T-helper 2 cell treated with Interferon-gamma antibody and Interleukin-4, amounts not matched to agents 100 ng/mL and 5 ng/mL, for 36 hours (primary cell): ENCODE measurements around the gene ARL16. TPM values are rescaled to one million over a fixed set of nuclear protein-coding genes. Genes with fewer than 3 reads are reported as not detected.

Experiments used
- intact Hi-C: fragments of 100-400 bp; cut with micrococcal nuclease; formaldehyde crosslinking; loops from one replicate; pipeline ENCODE4 v1.15.1; 2023
- total RNA-seq: library from RNA; stranded (reverse); gene quantifications from 2 replicates; pipeline ENCODE4 v1.2.3, GENCODE V29; 2022

Gene ARL16
- total RNA-seq, 1 donor from 2014 or later, result 28.9 TPM

DNA sequence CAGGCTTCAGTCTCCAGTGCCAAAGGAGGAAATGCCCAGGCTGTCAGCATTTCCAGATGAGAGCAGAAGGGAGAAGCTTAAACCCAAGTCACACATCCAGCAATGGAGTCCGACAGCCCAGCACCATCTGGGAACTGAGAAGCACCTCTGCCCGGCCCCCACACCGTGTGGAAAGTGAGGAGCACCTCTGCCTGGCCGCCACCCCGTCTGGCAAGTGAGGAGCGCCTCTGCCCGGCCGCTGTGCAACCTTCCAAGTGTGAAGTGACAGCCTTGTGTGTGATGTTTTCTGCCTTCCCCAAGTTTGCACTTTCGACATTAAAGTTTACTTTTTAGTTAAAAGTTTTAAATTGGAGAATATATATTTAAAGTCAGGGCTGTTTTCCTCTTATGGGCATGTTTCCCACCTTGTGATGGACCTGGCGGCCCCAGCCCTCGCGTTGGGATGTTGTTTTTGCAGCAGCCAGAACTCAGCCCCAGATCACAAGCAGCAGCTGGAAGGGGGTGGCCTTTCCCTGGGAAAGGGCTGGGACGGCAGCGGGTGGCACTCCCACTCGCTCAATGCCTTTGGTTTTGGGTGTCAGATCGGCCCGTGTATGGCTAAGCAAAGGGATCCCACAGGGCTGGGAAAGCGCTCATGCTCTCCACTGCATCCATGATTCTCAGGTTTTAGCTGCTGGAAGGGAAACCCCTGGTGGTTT lies 9.9 kb downstream of the ARL16 start:
- intact Hi-C loops, result no loop called here

DNA sequence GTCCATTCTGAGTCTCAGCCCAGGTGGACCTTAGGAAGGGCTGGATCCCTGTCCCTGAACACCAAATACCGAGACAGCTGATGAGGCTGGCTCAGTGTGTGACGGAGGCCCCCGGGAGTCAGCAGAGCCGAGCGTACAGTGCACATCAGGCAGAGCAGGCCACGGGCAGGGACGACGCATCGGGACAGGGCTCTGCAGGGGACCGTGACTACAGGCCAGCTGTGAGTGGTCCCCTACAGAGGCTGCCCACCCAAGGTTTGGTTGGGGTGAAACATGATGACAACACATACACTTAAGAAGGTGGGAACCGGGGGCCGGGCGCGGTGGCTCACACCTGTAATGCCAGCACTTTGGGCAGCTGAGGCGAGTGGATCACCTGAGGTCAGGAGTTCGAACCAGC lies 10.6 kb downstream of the ARL16 start:
- intact Hi-C loops, result no loop called here

DNA sequence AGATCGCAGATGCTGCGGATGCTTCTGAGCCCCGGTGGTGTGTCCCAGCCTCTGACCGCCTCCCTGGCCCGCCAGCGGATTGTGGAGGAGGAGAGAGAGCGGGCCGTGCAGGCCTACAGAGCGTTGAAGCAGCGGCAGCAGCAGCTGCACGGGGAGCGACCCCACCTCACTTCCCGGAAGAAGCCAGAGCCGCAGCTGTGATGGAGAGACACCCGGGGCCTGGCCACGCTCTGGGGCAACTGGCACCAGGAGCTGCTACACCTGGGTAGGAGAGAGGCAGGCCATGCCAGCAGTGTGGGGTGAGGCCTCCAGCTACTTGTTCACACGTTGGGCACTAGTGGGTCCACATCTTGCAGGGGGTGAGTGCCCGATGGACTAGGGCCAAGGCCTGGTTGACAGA lies 11.1 kb downstream of the ARL16 start:
- intact Hi-C loops, result no loop called here

DNA sequence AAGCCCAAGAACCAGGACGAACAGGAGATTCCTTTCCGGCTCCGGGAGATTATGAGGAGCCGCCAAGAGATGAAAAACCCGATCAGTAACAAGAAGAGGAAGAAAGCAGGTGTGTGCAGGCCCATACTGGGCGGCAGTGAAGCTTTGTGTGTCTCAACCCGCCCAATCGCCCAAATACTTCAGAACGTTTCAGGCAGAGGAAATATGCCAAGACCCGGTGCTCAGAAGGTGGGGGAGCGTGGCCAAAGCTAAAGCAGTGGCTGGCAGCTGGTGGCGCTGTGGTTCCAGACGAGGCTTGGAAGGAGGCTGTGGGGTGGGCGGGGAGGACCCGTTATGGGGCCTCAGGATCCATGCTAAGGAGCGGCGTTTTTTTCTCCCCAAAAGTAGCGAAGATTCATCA lies 15.8 kb downstream of the ARL16 start:
- intact Hi-C loops, result loop anchor here (2.0 kb wide), 2 partner anchors 15 to 31 kb away; partner anchors contain the start of genes ARL16, NPLOC4 and TSPAN10

DNA sequence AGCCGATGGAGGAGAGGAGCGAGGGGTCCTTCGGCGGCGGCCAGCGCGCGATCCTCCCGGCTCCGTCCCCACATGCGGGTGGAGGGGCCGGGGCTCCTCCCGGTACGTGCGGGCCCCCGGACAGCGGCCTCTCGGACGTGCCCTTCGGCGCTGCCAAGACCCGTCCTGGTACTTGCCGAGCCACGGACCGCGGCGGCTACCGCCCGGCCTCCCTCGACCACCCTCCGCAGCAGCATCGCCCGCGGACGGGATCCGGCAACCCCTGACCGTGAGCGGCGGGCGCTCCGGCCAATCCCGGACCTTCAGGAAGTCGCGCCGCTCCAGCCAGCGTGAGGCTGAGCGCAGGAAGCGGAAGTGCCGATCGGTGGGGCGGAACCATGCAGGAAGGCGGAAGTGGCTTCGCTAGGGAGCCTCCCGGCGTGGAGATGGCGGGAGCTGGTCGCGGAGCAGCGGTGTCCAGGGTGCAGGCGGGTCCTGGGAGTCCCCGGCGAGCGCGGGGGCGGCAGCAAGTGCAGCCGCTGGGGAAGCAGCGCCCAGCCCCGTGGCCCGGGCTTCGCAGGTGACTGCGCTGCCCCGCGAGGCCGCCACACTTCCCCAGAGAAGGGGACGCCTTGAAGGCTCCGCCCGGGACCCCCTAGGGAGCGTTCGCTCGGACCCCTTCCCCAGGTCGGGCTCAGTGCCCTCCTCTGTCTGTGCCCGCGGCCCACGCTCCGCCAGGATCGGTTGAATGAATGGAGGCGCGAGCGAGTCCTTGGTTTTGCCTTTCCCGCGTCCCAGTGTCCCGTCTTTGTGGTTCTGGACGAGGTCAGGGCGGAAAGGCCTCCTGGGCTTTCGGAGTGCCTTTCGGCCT lies 17.0 kb downstream of the ARL16 start, which contains the start of the genes CCDC137 and OXLD1:
TSS of gene CCDC137 (plus strand) at position 396 of the 850 bp plus-strand sequence. CDS start at position 426, 30 bp downstream.
TSS of gene OXLD1 (minus strand) at position 264 of the 850 bp plus-strand sequence. CDS start at position 236, 28 bp downstream.
- intact Hi-C loops, result loop anchor here (2.0 kb wide), 2 partner anchors 16 to 30 kb away; partner anchors contain the start of genes ARL16, NPLOC4 and TSPAN10

DNA sequence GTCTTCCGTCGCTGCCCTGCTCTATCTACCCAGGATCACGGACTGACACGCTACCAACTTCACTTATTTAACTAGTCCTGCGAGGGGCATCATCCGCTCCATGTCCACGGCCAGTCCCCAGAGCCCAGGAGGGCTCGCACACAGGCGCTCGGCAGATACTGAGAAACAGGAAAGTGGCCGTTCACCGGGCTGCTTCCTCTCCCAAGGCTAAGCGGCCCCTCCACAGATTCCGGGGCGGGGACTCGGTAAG lies 17.6 kb downstream of the ARL16 start:
- intact Hi-C loops, result loop anchor here (2.0 kb wide), 2 partner anchors 17 to 29 kb away; partner anchors contain the start of genes ARL16, NPLOC4 and TSPAN10

DNA sequence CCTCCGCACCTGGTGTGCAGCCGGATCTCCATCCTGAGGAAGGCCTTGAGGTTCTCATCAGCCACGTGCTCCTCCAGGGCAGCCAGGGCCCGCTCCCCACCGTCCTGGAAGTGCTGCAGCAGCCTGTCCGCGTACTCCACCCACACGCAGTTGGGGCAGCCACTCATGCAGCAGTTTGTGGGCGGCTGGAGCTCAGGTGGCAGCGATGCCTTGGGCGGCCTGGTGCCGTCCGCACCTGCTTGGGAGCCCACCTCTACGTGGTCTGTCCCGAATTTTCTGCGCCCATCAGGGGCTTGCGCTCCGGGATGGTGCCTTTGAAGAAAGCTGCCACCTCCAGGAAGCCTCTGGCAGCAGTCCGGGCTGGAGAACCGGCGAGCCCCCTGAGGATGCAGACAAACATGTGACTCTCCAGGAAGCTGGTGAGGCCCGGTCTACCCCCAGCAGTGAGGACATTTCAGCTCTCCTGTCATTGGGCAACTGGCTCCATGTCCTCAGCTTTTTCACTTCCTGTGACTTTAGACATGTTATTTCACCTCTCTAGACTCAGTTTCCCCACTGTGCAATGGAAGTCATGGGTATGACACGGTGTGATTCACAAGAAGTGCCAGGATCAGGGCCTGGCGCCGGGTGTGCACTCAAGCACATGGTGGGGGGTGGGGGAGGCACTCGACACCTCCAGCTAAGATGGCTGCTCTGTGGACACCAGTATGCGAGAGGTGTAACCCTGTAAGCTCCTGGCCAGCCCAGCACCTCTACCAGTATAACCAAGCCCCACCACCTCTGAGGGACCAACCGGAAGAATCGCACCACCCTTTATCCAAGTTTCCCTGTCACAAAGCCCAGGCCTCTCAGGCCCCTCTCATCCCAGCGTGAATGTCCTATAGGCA lies 18.1 kb downstream of the ARL16 start:
- intact Hi-C loops, result loop anchor here (2.0 kb wide), 2 partner anchors 17 to 29 kb away; partner anchors contain the start of genes ARL16, NPLOC4 and TSPAN10

DNA sequence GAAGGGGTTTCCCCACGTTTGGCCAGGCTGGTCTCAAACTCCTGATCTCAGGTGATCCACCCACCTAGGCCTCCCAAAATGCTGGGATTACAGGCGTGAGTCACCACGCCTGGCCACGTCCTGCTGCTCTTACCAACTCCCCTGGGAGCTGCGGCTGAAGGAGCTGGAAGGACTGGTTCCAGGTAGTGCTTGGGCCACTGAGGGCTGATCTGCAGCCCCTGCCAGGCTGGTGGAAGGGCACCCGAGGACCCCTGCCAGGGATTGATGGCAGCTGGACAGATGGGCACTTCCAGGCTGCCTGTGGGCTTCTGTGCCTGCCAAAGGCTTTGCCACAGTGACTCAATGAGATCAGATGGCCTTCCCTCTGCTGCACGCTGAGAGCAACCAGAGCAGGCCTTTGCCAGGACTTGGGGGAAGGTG lies 19.5 kb downstream of the ARL16 start:
- intact Hi-C loops, result no loop called here

DNA sequence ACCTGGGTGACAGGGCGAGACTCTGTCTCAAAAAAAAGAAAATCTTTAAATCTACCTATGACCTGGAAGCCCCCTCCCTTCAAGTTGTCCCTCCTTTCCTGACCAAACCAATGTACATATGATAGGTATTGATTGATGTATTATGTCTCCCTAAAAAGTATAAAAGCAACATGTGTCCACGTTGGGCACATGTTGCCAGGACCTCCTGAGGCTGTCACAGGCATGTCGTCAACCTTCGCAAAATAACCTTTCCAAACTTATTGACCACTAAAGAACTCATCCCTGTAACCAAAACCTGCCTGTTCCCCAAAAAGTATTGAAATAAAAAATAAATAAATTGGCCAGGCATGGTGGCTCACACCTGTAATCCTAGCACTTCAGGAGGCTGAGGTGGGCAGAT lies 21.6 kb downstream of the ARL16 start:
- intact Hi-C loops, result no loop called here

DNA sequence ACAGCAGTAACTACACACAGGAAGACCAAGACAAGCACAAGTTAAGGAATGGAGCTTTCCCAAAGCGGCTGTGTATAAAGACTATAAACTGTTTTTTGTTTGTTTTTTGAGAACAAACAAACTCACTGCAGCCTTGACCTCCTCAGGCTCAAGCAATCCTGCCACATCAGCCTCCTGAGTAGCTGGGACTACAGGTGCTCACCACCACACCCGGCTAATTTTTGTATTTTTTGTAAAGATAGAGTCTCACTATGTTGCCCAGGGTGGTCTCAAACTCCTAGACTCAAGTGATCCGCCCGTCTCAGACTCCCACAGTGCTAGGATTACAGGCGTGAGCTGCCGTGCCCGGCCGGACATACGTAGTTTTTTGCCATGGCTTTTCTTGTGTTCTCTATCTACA lies 23.2 kb downstream of the ARL16 start:
- intact Hi-C loops, result no loop called here

DNA sequence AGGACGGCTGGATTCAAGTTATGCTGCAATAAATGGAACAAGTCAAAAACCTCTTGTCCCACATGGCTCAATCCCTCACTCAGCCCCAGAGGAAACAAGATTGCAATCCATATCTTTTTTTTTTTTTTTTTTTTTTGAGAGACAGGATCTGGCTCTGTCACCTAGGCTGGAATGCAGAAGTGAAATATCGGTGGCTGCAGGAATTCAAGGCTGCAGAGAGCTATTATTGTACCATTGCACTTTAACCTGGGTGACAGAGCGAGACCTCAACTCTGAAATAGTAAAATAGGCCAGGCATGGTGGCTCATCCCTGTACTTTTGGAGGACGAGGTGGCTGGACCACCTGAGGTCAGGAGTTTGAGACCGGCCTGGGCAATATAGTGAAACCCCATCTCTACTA lies 24.6 kb downstream of the ARL16 start:
- intact Hi-C loops, result no loop called here

DNA sequence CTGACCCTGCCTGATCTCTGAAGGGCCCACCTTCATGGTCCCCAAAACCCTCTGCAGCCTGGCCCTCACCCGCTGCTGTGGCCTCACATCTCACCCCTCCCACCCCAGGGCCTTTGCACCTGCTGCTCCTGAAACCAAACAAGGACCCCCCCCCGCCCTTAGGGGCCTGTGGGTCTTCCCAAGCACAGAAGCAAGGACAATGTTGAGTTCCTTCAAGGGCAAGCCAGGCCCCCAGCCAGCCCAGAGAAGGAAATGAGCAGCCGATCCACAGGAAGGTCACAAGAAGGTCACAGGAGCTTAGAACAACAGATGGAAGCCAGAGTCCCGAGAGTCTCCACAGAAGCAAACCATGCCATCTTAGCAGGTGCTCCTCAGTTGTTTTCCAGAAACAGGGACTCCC lies 26.8 kb downstream of the ARL16 start:
- intact Hi-C loops, result no loop called here

DNA sequence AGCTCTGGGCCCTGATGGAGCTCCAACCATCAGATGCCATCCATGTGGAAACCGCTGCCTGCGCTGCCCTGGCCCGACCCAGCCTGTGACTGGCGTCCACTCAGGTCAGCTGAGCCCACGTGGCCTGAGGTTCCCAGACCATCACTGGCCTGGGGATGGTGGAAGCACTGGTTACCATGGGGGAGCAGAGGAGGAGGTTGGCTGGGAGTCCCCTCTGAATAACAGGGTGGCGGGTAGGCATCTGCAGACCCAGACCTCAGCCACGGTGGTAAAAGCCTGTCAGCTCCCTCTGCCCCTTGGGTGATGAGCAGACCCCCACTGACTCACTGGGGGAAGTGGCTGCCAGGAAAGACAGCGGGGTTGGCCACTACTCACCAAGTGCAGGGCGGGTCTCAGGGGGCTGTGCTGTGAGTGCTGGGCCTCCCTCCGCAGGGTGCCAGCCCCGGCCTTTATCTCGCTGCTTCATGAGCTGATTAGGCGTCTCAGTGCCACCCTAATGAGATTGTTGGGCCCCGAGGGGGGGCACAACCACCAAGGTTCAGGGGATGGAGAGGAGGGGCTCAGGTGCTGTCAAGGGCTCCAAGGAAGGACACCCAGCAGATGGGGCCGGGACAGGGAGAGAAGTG lies 27.4 kb downstream of the ARL16 start, which contains the start of gene PDE6G:
TSS of gene PDE6G (minus strand) at position 425 of the 626 bp plus-strand sequence. CDS start 3,237 bp downstream, outside the sequence.
- intact Hi-C loops, result no loop called here

DNA sequence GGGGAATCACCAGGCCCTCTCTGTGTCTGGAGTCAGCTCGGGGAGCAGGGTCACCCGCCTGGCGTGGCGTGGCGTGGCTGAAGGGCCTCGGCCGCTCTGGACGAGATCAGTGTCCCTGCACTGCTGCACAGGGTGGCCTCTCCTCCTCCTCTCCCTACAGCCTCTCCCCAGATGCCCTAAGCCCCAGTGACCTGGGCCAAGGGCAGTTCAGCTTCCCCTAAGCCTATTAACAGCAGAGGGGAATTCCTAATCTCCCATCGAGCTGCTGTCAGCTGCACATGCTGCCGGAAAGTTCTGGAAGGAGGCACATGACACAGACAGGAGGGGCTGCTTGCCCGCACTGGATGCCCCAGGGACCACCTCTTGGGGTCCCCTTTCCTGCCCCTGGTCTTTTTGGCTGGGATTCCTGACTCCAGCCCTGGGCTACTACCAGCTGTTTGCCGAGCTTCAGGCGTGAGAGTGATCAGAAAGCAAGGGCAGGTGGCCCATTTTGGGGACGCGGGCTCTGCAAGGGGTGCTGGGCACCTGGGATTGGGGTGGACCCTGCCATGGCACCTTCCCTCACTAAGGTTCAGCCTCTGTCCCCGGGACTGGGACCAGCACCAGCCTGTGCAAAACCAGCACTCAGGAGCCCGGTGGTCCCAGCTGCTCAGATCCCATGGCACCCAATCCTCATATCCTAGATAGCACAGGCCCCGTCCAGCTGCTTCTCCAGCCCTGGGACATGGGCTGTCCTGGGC lies 28.0 kb downstream of the ARL16 start:
- intact Hi-C loops, result no loop called here

DNA sequence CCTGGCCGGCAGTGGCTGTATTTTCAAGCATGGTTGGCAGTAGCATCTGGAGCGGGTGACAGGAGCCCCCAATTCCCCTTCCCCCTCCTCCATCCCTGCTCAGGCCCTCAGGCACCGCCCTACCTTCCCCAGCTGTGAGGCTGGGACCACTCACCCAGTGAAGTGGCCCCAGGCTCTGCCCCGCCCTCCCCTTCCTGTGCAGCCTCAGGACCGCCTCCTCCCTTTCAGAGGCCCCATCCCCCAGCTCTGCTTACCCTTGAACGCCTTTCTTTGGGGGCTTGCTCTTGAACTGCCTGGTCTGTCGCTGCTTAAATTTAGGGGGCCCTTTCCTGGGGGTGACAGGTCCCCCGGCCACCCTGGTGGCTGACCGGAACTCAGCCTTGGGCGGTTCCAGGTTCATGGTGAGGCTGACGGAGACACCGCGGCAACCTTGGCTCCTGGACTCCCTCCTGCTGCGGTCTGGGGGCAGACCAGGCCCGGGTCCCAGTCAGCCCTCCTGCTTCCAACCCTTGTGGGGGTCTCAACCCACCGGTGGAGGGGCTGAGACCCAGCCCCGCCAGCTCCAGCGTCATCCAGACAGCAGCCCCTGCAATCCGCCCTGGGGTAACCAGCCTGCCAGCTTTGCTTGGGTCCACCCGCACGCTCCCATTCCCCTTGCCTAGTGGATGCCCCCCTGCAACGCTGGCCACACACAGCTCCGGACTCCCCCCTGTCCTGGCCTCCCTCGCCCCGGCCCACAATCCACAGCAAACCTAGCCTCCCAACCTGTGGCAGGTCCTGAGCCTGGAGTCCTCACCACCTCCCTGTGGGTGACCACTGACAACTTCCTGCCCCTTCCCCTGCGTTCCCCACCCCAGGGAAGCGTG lies 30.5 kb downstream of the ARL16 start:
- intact Hi-C loops, result no loop called here

DNA sequence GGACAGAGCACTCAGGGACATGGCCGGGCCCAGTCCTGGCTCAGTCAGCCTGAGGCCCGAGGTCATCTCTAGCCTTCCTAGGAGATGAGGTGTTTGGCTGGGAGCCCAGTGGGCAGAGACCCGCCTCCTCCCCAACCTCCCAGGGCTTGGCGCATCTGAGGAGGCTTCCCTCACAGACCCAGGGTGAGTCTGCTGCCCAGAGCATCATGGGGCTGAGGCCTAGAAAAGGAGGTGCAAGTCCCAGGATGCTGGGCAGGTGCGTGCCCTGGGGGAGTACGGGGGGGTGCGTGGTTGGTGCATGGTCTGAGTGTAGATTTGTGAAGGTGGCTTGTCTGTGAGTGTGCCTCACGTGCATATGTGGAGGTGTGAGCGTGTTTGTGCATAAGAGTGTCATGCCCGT lies 31.9 kb downstream of the ARL16 start:
- intact Hi-C loops, result no loop called here

DNA sequence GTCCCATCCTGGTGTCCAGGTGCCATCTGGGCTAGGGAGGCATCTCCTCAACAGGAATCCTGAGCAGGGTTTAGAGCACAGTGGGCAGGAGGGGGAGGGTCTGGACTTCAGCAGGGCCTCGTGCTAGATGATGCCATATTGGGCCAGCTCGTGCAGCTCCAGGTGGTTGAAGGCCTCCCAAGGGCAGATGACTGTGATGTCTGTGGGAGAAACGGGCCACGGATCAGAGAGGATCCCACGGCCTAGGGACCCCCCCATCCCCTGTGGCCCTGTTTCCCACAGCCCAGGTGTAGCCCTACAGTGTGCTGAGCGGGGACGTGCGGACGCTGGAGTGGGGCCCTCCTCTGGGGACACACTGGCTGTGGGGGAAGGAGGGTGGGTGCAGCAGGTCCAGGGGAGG lies 32.6 kb downstream of the ARL16 start:
- intact Hi-C loops, result no loop called here

DNA sequence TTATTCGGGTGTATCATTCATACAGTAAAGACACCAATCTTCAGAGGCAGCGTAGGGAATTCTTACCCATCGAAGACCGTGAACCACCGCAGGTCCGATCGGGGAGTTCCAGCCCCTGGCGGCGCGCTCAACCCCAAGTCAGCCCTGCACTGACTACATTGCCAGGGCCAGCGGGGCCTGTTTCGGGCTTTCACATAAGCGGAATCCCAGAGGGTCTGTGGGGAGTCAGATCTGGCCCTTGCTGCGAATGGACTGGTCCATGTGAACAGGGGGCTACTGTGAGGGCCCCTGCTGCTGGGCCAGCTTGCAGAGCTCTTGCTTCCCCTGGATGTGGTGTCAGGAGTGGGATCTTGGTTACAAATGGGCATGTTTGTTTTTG lies 34.9 kb downstream of the ARL16 start:
- intact Hi-C loops, result no loop called here
